GM19463 (cell line): ENCODE results near the gene OR51A7.
"Not testable (repeated sequence)": the region's sequence is repeated elsewhere in the genome, so short reads cannot be mapped to it uniquely, and the experiment has no call there.

Experiments used
- ATAC-seq: cut with Tn5 transposase; IDR thresholded peaks from one replicate; pipeline ENCODE4 v1.9.1; 2021; ENCODE audit warnings: mild to moderate bottlenecking, moderate library complexity; ENCODE audit not compliant: unreplicated experiment

The OR51A7 gene, protein sequence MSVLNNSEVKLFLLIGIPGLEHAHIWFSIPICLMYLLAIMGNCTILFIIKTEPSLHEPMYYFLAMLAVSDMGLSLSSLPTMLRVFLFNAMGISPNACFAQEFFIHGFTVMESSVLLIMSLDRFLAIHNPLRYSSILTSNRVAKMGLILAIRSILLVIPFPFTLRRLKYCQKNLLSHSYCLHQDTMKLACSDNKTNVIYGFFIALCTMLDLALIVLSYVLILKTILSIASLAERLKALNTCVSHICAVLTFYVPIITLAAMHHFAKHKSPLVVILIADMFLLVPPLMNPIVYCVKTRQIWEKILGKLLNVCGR

DNA sequence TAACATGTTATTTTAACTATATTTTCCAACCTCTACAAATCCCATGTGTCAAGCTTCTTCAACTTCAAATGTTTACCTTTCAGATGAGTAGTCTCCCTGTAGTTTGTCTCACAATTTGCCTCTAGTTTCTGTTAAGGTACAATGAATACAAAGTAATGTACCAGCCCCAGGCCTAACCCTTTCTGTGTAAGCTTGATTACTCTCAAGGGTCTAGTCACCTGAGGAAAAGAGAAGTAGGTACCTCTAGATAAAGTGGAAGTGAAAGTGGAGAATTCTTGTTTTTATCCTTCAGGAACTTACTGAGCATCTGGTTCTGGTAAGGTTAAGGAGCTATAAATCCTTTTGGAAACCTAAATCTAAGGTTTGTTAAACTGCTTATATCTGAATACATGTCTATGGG, at the start of gene OR51A7:
Gene OR51A7 (plus strand): TSS at position 300 of the 400 bp plus-strand sequence. CDS start 3,587 bp downstream, outside the sequence.
- no peak for ATAC-seq

DNA sequence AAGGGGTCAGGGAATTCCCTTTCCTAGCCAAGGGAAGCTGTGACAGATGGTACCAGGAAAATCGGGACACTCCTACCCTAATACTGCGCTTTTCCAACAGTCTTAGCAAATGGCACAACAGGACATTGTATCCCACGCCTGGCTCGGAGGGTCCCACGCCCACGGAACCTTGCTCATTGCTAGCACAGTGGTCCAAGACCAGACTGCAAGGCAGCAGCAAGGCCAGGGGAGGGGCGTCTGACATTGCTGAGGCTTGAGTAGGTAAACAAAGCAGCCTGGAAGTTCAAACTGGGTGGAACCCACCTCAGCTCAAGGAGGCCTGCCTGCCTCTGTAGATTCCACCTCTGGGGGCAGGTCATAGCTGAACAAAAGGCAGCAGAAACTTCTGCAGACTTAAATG, 49.3 kb upstream of the OR51A7 start:
- ATAC-seq: not testable (repeated sequence)

GRCh38 chr11:4862447-4863236, 40.9 kb upstream of the OR51A7 start:
- no peak for ATAC-seq

DNA sequence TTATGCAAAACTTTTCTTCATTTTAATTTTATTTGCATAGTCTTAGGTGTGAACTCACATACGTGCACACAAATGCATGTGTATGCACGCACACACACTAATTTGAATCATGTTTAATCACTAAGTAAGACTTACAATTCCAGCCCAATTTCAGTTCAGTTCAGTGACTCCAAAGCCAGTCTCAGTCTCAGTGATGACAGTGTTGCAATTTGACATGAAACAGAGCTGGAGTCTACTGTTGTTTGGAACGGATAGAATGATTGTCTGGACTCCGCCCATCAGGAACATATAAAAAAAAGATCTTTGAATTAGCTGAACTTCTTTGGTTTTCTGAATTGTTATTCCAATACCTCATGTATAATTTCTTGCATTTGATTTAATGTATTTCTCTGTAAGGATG, 39.7 kb upstream of the OR51A7 start:
- ATAC-seq: no peak

DNA sequence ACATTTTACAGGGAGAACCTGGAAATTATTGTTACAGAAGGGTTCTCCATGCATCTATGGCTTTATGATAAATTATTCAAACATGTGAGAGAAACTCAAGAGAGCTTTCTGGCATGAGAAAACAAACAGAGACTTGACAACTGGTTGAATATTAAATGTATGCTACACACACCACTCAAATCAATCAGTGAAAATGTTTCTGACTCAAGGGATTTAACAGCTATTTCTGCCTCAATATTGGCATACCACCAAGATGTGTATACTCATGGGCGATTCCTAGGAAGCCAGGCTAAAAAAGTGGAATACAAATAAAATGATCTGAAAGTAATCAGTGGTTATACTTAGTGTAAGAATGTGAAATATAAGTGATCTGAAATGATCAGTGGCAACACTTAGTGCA, 37.7 kb upstream of the OR51A7 start:
- ATAC-seq: no peak

- ATAC-seq: no peak
These were observed 22.4 kb upstream of the OR51A7 start for GRCh38 chr11:4881188-4881587.

- no peak for ATAC-seq
These were observed 21.6 kb upstream of the OR51A7 start, which contains the start of gene OR51T1 for GRCh38 chr11:4881860-4882500. OR51T1 (plus strand) TSS chr11:4881900; CDS start chr11:4881900, 0 bp downstream.

- ATAC-seq: no peak
These were observed 21.0 kb upstream of the OR51A7 start for GRCh38 chr11:4882543-4882942.

GRCh38 chr11:4884361-4884760, 19.2 kb upstream of the OR51A7 start:
- ATAC-seq: no peak

- ATAC-seq: no peak
These were observed 17.4 kb upstream of the OR51A7 start for GRCh38 chr11:4886186-4886585.

- no peak for ATAC-seq
These were observed 16.0 kb upstream of the OR51A7 start for GRCh38 chr11:4887591-4887990.

GRCh38 chr11:4890279-4890678, 13.3 kb upstream of the OR51A7 start:
- no peak for ATAC-seq

GRCh38 chr11:4891996-4892640, 11.5 kb upstream of the OR51A7 start:
- ATAC-seq: no peak

- no peak for ATAC-seq
These were observed 13.0 kb downstream of the OR51A7 start for GRCh38 chr11:4916581-4916980.

GRCh38 chr11:4919250-4919649, 15.7 kb downstream of the OR51A7 start, which contains the start of gene OR51G2:
OR51G2 (minus strand) TSS chr11:4919350; CDS start chr11:4915663, 3,687 bp downstream.
- ATAC-seq: no peak

DNA sequence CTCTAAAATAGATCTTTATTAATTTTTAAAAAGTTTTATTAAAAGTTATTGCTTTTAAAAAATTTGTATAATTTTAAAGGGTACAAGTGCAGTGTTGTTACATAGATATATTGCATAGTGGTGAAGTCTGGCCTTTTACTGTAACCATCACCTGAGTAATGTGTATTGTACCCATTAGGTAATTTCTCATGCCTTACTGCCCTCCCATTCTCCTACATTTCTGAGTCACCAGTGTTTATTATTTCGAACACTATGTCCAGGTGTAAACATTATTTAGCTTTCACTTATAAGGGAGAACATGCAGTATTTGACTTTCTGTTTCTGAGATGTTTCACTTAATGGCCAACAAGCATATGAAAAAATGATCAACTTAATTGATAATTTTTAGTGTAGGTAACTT, 18.2 kb downstream of the OR51A7 start:
- no peak for ATAC-seq

- no peak for ATAC-seq
These were observed 18.7 kb downstream of the OR51A7 start for GRCh38 chr11:4922304-4922703.

- no peak for ATAC-seq
These were observed 20.7 kb downstream of the OR51A7 start, which contains the start of gene OR51G1 for GRCh38 chr11:4924239-4924638. OR51G1 (minus strand) TSS chr11:4924339; CDS start chr11:4924339, 0 bp downstream.

GRCh38 chr11:4926608-4927007, 23.0 kb downstream of the OR51A7 start:
- no peak for ATAC-seq

- no peak for ATAC-seq
These were observed 29.2 kb downstream of the OR51A7 start for GRCh38 chr11:4932751-4933150.

DNA sequence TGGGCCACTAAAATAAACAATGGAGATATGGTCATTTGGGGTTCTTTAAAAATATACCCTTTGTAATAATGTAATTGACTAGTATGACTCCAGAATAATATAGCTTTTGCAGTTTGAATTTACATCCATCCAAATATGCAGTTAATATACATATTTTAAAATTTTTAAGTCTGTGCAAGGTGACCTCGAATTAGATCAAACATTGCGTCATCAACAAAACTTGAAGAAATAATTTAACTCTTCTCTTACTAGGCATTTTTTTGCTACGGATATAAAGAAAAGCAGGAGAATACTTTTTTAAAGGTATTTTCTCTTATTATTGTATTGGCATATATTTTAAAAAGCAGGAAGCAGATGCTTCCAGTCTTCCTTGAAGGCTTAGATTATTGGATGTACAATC, 33.2 kb downstream of the OR51A7 start:
- no peak for ATAC-seq
